HG03354 (cell line): Measurements from ENCODE around the gene TDRD12.
A peak's percentile ranks its signal among the peaks of the same experiment; 100 is the strongest.

ENCODE experiments used
- ATAC-seq: cut with Tn5 transposase; IDR thresholded peaks from one replicate; pipeline ENCODE4 v1.9.1; 2021; ENCODE audit warnings: mild to moderate bottlenecking; ENCODE audit not compliant: unreplicated experiment, poor library complexity, severe bottlenecking

Gene TDRD12, protein sequence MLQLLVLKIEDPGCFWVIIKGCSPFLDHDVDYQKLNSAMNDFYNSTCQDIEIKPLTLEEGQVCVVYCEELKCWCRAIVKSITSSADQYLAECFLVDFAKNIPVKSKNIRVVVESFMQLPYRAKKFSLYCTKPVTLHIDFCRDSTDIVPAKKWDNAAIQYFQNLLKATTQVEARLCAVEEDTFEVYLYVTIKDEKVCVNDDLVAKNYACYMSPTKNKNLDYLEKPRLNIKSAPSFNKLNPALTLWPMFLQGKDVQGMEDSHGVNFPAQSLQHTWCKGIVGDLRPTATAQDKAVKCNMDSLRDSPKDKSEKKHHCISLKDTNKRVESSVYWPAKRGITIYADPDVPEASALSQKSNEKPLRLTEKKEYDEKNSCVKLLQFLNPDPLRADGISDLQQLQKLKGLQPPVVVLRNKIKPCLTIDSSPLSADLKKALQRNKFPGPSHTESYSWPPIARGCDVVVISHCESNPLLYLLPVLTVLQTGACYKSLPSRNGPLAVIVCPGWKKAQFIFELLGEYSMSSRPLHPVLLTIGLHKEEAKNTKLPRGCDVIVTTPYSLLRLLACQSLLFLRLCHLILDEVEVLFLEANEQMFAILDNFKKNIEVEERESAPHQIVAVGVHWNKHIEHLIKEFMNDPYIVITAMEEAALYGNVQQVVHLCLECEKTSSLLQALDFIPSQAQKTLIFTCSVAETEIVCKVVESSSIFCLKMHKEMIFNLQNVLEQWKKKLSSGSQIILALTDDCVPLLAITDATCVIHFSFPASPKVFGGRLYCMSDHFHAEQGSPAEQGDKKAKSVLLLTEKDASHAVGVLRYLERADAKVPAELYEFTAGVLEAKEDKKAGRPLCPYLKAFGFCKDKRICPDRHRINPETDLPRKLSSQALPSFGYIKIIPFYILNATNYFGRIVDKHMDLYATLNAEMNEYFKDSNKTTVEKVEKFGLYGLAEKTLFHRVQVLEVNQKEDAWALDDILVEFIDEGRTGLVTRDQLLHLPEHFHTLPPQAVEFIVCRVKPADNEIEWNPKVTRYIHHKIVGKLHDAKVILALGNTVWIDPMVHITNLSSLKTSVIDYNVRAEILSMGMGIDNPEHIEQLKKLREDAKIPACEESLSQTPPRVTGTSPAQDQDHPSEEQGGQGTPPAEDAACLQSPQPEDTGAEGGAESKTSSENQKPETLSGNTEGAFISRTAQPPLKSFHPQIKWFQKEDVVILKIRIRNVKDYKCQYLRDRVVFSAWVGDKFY (N-terminal part only)

DNA sequence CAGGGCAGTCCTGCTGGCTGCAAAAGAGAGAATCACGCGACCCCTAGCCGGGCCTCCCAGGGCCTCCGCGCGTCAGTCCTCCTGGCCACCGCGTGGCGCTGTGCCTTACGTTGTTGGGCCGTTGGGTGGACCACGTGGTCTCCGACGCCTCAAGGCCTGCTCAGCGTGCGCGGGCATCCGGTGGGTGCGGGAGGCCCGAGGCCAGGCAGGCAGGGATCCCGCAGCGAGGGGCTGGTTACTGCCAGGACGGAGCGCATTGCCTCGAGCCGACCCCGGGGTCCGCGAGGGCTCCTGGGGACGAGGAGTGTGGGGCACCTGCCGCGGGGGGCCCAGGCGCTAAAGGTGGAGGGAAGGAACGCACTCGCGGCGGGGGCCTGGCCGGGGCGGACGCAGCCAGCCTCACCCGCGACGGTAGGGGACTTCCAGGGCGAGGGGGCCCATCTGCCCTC, at the start of gene TDRD12:
Gene TDRD12, plus strand, starts transcription at position 157 of the 449 bp plus-strand sequence. CDS start 306 bp downstream, outside the sequence.
- ATAC-seq, result no peak

- no peak for ATAC-seq
Observed at GRCh38 chr19:32671883-32672593, 47.5 kb upstream of the TDRD12 start.

DNA sequence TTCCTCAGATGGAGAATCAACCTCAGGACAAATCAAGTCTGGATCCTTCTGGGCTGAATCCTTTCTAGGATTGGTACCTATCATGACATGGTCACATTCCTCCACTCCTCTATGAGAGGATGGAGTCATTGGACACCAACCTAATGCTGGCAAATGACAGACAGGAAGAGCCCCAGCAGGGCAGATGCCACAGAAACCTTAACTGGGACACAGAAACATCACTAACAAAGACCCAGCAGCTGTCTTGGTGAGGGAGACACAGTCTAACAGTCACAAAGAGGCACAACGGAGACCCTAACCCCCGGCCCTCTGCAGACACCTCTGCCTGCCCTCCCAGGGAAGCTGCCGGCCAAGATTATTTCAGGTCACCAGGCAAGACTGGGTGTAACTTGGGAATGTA, 46.7 kb upstream of the TDRD12 start:
- ATAC-seq, result no peak

DNA sequence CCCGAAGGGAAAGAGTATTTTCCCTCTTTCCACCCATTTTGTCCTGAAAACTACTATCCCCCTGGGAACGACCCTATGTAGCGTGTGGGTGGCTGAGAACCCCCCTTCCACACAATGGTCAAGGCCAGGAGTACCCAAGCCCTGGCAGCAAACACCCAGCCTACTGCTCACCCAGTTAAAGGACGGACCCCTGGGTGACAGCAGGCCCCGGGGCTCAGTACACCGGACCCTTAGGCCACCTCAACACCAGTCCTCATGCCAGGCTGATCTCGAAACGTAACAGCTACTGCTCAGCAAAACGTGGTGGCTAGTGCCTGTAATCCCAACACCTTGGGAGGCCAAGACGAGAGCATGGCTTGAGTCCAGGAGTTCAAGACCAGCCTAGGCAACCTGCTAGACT, 46.0 kb upstream of the TDRD12 start:
- ATAC-seq, result no peak

- ATAC-seq, result peak; percentile 26
Observed at GRCh38 chr19:32674153-32674930, 45.2 kb upstream of the TDRD12 start.

- ATAC-seq, result peak; percentile 98
Observed at GRCh38 chr19:32674931-32675719, 44.4 kb upstream of the TDRD12 start, which contains the start of gene ANKRD27. ANKRD27 (minus strand) TSS chr19:32675180; CDS start chr19:32659015, 16,165 bp downstream.

GRCh38 chr19:32675720-32676185, 43.8 kb upstream of the TDRD12 start, which contains the start of gene RGS9BP:
RGS9BP (plus strand) TSS chr19:32675848; CDS start chr19:32676264, 416 bp downstream.
- no peak for ATAC-seq

DNA sequence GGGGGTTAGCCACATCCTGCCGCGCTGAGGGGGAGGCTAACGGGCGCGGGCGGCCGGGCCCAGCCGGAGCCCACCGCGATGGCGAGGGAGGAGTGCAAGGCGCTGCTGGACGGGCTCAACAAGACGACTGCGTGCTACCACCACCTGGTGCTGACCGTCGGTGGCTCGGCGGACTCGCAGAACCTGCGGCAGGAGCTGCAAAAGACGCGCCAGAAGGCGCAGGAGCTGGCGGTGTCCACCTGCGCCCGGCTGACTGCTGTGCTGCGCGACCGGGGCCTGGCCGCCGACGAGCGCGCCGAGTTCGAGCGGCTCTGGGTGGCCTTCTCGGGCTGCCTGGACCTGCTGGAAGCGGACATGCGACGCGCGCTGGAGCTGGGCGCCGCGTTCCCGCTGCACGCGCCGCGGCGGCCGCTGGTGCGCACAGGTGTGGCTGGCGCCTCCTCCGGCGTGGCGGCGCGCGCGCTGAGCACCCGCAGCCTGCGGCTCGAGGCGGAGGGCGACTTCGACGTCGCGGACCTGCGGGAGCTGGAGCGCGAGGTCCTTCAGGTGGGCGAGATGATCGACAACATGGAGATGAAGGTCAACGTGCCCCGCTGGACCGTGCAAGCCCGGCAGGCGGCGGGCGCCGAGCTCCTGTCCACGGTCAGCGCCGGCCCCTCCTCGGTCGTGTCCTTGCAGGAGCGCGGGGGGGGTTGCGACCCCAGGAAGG, 43.2 kb upstream of the TDRD12 start:
- no peak for ATAC-seq

- no peak for ATAC-seq
Observed at GRCh38 chr19:32676895-32677359, 42.6 kb upstream of the TDRD12 start.

DNA sequence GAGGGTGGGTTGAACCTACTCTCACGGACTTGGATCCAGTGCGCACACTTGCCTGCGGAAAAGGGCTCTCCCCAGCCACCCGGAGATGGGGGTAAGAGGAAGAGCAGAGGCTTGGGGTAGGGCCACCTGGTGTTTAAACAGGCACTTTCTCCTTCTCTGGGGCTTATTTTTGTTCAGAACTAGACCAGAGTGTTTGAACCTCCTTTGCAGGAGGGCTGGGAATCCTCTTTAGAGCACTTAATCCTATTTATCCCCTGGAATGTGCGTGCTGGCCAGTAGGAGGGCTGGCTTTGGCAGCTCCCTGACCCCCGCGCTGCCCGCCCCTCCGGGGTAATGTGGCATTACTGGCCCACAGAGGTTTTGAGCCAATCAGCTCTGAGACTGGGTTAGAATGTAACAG, 41.9 kb upstream of the TDRD12 start:
- no peak for ATAC-seq

GRCh38 chr19:32680986-32681385, 38.6 kb upstream of the TDRD12 start:
- ATAC-seq, result no peak

DNA sequence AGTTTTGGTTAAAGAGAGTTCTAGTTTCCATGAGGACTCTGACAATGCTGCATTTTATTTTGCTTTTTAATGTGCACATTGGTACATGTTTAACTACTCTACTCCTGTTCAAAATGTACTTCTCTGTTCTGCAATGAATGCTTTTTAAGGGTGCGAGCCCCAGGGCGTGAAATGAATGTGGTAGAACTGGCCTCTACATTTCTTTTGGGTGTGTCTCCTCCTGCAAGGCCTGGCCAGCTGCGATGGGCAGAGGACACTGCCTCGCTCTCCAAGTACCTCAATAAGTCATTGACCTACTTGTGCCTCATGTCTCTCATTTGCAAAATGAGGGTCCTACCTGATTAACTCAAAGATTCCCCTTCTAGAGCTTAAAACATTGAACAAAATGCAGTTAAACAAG, 37.2 kb upstream of the TDRD12 start:
- ATAC-seq, result no peak

DNA sequence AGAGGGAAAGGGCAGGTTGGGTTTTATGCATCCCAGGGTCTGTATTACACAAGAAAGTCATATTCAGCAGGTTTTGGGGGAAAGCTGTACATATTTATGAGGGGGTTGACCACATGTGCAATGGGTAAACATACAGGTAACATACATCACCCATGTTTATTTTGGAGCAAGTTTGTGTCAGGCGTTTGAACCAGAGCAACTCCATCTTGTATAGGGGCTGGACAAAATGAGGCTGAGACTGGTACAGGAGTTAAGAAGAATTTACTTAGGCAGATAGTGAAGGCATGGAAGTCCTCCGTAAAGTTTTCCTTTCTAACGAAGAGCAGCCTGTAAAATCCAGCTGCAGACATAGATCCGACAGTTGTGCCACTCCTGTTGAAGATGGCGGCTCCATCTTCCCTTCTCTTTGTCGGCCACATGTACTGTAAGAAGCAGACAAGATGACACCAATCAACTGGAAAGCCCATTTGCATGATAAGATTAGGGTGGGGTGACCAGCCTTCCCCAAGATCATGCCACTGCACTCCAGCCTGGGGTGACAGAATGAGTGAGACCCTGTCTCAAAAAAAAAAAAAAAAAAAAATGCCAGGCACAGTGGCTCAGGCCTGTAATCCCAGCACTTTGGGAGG, 32.6 kb upstream of the TDRD12 start:
- ATAC-seq, result no peak

- ATAC-seq, result no peak
Observed at GRCh38 chr19:32687681-32688080, 31.9 kb upstream of the TDRD12 start.

- ATAC-seq, result no peak
Observed at GRCh38 chr19:32688311-32688710, 31.3 kb upstream of the TDRD12 start.

- ATAC-seq, result peak; percentile 94
Observed at GRCh38 chr19:32691291-32691951, 28.1 kb upstream of the TDRD12 start, which contains the start of gene NUDT19. NUDT19 (plus strand) TSS chr19:32691821; CDS start chr19:32691961, 140 bp downstream.
